ENCODE measurements around the gene PDE4B. TPM values are rescaled to one million over a fixed set of nuclear protein-coding genes. Genes with fewer than 3 reads are reported as not detected.

The PDE4B gene
- total RNA-seq, 2 donors from 2014 or later = 2.0 to 5.7 TPM

DNA sequence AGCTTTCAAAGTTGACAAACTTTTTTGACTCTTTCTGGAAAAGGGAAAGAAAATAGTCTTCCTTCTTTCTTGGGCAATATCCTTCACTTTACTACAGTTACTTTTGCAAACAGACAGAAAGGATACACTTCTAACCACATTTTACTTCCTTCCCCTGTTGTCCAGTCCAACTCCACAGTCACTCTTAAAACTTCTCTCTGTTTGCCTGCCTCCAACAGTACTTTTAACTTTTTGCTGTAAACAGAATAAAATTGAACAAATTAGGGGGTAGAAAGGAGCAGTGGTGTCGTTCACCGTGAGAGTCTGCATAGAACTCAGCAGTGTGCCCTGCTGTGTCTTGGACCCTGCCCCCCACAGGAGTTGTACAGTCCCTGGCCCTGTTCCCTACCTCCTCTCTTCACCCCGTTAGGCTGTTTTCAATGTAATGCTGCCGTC lies 580.5 kb downstream of the PDE4B start:
- no peak for DNase-seq
- H3K4me3 ChIP-seq = no peak overlapping the region
- intact Hi-C loops (cut with DNase I) = no loop called here
- TF ChIP-seq, protein P1, sequence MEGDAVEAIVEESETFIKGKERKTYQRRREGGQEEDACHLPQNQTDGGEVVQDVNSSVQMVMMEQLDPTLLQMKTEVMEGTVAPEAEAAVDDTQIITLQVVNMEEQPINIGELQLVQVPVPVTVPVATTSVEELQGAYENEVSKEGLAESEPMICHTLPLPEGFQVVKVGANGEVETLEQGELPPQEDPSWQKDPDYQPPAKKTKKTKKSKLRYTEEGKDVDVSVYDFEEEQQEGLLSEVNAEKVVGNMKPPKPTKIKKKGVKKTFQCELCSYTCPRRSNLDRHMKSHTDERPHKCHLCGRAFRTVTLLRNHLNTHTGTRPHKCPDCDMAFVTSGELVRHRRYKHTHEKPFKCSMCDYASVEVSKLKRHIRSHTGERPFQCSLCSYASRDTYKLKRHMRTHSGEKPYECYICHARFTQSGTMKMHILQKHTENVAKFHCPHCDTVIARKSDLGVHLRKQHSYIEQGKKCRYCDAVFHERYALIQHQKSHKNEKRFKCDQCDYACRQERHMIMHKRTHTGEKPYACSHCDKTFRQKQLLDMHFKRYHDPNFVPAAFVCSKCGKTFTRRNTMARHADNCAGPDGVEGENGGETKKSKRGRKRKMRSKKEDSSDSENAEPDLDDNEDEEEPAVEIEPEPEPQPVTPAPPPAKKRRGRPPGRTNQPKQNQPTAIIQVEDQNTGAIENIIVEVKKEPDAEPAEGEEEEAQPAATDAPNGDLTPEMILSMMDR (IDR thresholded peaks at IDR 0.05) = no peak
- no peaks in the 10 kb centered on the region for H3K27me3 ChIP-seq
- H3K9ac ChIP-seq (ENCODE audit: low read depth in 2 of 2, low read length in 2 of 2) = no peak overlapping the region
- no peaks in the 10 kb centered on the region for H3K9me3 ChIP-seq
- no peaks in the 10 kb centered on the region for H3K4me1 ChIP-seq
- peak overlapping the region; percentile 53 for H3K27ac ChIP-seq
- H3K36me3 ChIP-seq = no peaks in the 10 kb centered on the region

- no peak overlapping the region for H3K9ac ChIP-seq (ENCODE audit: low read depth in 2 of 2, low read length in 2 of 2)
- no peaks in the 10 kb centered on the region for H3K9me3 ChIP-seq
- no peak overlapping the region for H3K4me3 ChIP-seq
- intact Hi-C loops (cut with DNase I) = no loop called here
- no peak for DNase-seq
- TF ChIP-seq, protein P1 (IDR thresholded peaks at IDR 0.05) = no peak
- no peaks in the 10 kb centered on the region for H3K4me1 ChIP-seq
- no peaks in the 10 kb centered on the region for H3K36me3 ChIP-seq
- no peaks in the 10 kb centered on the region for H3K27me3 ChIP-seq
- H3K27ac ChIP-seq = peak overlapping the region; percentile 53
Observed at GRCh38 chr1:66374148-66374547, 581.5 kb downstream of the PDE4B start.

GRCh38 chr1:66374561-66375111 lies 581.9 kb downstream of the PDE4B start:
- Histone ChIP-seq H3K4me3 (no peak overlapping the region), H3K27ac (peak overlapping the region; percentile 53), H3K9me3 (no peaks in the 10 kb centered on the region), H3K27me3 (no peaks in the 10 kb centered on the region), H3K9ac (ENCODE audit: low read depth in 2 of 2, low read length in 2 of 2) (no peak overlapping the region), H3K4me1 (no peaks in the 10 kb centered on the region), H3K36me3 (no peaks in the 10 kb centered on the region)
- intact Hi-C loops (cut with DNase I) = no loop called here
- TF ChIP-seq, protein P1 (IDR thresholded peaks at IDR 0.05) = no peak
- DNase-seq = no peak

- TF ChIP-seq, protein P1 (IDR thresholded peaks at IDR 0.05) = no peak
- no peaks in the 10 kb centered on the region for H3K9me3 ChIP-seq
- intact Hi-C loops (cut with DNase I) = no loop called here
- no peaks in the 10 kb centered on the region for H3K36me3 ChIP-seq
- H3K27me3 ChIP-seq = no peaks in the 10 kb centered on the region
- DNase-seq = no peak
- no peak overlapping the region for H3K4me3 ChIP-seq
- H3K9ac ChIP-seq (ENCODE audit: low read depth in 2 of 2, low read length in 2 of 2) = no peak overlapping the region
- peak overlapping the region; percentile 53 for H3K27ac ChIP-seq
- no peaks in the 10 kb centered on the region for H3K4me1 ChIP-seq
Observed at GRCh38 chr1:66375125-66375524, 582.4 kb downstream of the PDE4B start.

GRCh38 chr1:66380452-66381212 lies 587.9 kb downstream of the PDE4B start:
- no peak for DNase-seq
- no peaks in the 10 kb centered on the region for H3K9me3 ChIP-seq
- no peak overlapping the region for H3K27ac ChIP-seq
- no peak overlapping the region for H3K4me3 ChIP-seq
- TF ChIP-seq, protein P1 (IDR thresholded peaks at IDR 0.05) = no peak
- no peak overlapping the region for H3K9ac ChIP-seq (ENCODE audit: low read depth in 2 of 2, low read length in 2 of 2)
- intact Hi-C loops (cut with DNase I) = no loop called here
- no peaks in the 10 kb centered on the region for H3K27me3 ChIP-seq
- no peaks in the 10 kb centered on the region for H3K36me3 ChIP-seq
- no peaks in the 10 kb centered on the region for H3K4me1 ChIP-seq

Data from colonic mucosa (tissue), 4 donors.